AG04450 (cell line): Measurements from ENCODE around the gene FAM53B. TPM values are rescaled to one million over a fixed set of nuclear protein-coding genes. Genes with fewer than 3 reads are reported as not detected.

Experiments
- CTCF ChIA-PET: fragments of 300-600, 350-600 bp; formaldehyde crosslinking; extraction: SDS; loops from one replicate; lab custom pipeline; 2022; ENCODE audit warnings: antibody characterized with exemption, inconsistent platforms; lab: Charles Lee
- POLR2A ChIA-PET: fragments of 350-600 bp; formaldehyde crosslinking; extraction: SDS; loops from one replicate; lab custom pipeline; 2021; ENCODE audit warnings: antibody characterized with exemption, inconsistent platforms; lab: Yijun Ruan, JAX
- DNase-seq: peaks from one replicate; pipeline ENCODE4 v3.0.0-alpha.2; 2011; ENCODE audit warnings: low read depth, low spot score
- H3K27ac ChIP-seq: one replicate; pipeline ENCODE4 v1.5.1; 2012; ENCODE audit warnings: low read depth, low read length, control low read depth
- H3K27me3 ChIP-seq: one replicate; pipeline ENCODE4 v1.6.0; 2012; ENCODE audit warnings: low read length; ENCODE audit not compliant: control insufficient read depth, insufficient read depth
- H3K4me3 ChIP-seq: 2 replicates; pipeline ENCODE4 v1.5.1; 2011; ENCODE audit warnings: mild to moderate bottlenecking, low read depth, low read length, control low read depth
- H3K9me3 ChIP-seq: 2 replicates; pipeline ENCODE4 v1.5.1; 2012; ENCODE audit warnings: low read length; ENCODE audit not compliant: control insufficient read depth, insufficient read depth
- CTCF ChIP-seq: IDR thresholded peaks from 2 replicates; pipeline ENCODE4 v1.5.1; 2011; ENCODE audit warnings: low read depth, low read length, control low read depth, inconsistent platforms
- polyA plus RNA-seq: library from polyadenylated mRNA; depleted of rRNA; stranded (reverse); fragments of >200 nt; gene quantifications from 2 replicates; pipeline ENCODE4 v1.2.3, GENCODE V29; 2011

The FAM53B gene
- polyA plus RNA-seq, 1 experiment = 4.1 TPM

DNA sequence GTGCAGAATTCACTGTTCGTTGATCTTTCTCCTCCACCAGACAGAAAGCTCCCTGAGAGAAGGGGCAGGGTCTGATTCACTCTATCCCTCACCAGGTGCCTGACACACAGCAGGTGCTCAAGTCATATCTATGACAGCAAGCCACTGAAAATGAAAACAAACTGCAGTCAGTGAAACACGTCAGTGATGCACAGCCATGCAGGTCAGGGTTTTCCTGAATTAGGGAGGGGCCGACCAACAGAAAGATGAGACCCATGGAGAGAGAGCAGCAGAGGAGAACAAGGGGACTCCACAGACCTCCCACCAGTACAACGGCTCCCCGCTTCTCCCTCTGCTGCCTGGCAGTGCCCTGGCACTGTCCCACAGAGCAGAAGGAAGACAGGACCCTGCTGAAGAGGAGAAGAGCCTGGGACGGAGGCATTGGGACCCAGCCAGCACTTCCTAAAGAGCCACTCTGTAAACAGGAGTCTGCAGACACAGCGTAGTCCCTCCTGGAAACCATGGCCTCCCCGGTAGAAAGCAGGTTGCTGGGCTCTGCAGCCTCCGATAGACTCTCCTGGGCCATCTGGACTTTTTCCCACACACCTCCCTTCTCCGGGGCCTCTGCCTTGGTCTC is 50.3 kb downstream of the FAM53B start:
- TF ChIP-seq CTCF = no peak
- Histone ChIP-seq H3K27ac (no peak overlapping the region), H3K9me3 (no peaks in the 10 kb centered on the region; the same call in 1 of the 2 replicates), H3K4me3 (no peak overlapping the region), H3K27me3 (no peaks in the 10 kb centered on the region)
- DNase-seq = no peak
- POLR2A ChIA-PET = no interaction called here
- CTCF ChIA-PET = no interaction called here

GRCh38 chr10:124693396-124693795 is 50.8 kb downstream of the FAM53B start:
- H3K27ac ChIP-seq = no peak overlapping the region
- no peak for TF ChIP-seq CTCF
- ChIA-PET POLR2A (no interaction called here), CTCF (no interaction called here)
- H3K27me3 ChIP-seq = no peaks in the 10 kb centered on the region
- no peak overlapping the region for H3K4me3 ChIP-seq
- no peak for DNase-seq
- no peaks in the 10 kb centered on the region; the same call in 1 of the 2 replicates for H3K9me3 ChIP-seq

- DNase-seq = no peak
- H3K4me3 ChIP-seq = no peak overlapping the region
- ChIA-PET CTCF (no interaction called here), POLR2A (no interaction called here)
- no peak overlapping the region for H3K27ac ChIP-seq
- no peaks in the 10 kb centered on the region for H3K9me3 ChIP-seq
- H3K27me3 ChIP-seq = no peaks in the 10 kb centered on the region
- no peak for TF ChIP-seq CTCF
Observed at GRCh38 chr10:124692100-124692446, 52.1 kb downstream of the FAM53B start.

- H3K27me3 ChIP-seq = no peaks in the 10 kb centered on the region
- CTCF ChIA-PET = no interaction called here
- no peak overlapping the region for H3K27ac ChIP-seq
- POLR2A ChIA-PET = no interaction called here
- DNase-seq = no peak
- H3K9me3 ChIP-seq = no peaks in the 10 kb centered on the region
- H3K4me3 ChIP-seq = no peak overlapping the region
- TF ChIP-seq CTCF = no peak
Observed at GRCh38 chr10:124691421-124692099, 52.6 kb downstream of the FAM53B start.

DNA sequence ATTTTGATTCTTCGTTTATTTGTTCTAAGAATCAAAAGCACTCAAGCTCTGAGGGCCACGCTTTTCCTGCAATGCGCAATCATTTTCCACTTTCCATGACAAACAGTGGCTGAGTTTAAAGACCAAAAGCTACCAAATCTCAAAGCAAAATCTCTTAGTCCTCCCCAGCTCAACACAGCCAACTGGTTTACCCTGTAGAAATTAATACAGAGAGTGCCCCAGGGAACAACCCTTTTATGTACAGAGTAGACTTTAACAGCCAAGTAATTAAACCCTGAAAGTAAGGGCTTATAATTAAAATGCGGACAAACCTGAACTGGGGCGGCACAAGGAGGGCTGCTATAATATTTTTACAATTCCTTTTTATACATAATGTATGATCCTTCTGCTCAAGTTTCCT is 53.2 kb downstream of the FAM53B start:
- Histone ChIP-seq H3K27me3 (no peaks in the 10 kb centered on the region), H3K27ac (no peak overlapping the region), H3K9me3 (no peaks in the 10 kb centered on the region), H3K4me3 (no peak overlapping the region)
- ChIA-PET CTCF (no interaction called here), POLR2A (no interaction called here)
- no peak for TF ChIP-seq CTCF
- no peak for DNase-seq
